ENCODE data around the gene PPM1D.

The PPM1D gene

GRCh38 chr17:60601447-60602384 lies 1.7 kb downstream of the PPM1D start (continued):
- TF ChIP-seq ZNF626 (tag by site-specific recombination; IDR thresholded peaks at IDR 0.05) (0 out of 2 replicates have a peak, but pooled peaks have one; percentile 31), ZNF184 (tag by site-specific recombination; IDR thresholded peaks at IDR 0.05) (peak; percentile 51; the same call in 1 of the 2 replicates), ZBTB20 (tag by site-specific recombination; IDR thresholded peaks at IDR 0.05) (peak; percentile 98), ZNF704 (tag by site-specific recombination; IDR thresholded peaks at IDR 0.05) (no peak), ZNF341 (tag by site-specific recombination; IDR thresholded peaks at IDR 0.05; ENCODE audit: low read depth) (no peak), ZBTB17 (tag by site-specific recombination; IDR thresholded peaks at IDR 0.05) (peak; percentile 83), ZNF561 (tag by site-specific recombination; IDR thresholded peaks at IDR 0.05; ENCODE audit: borderline replicate concordance) (peak; percentile 62), ZBTB26 (tag by site-specific recombination; optimal IDR thresholded peaks at IDR 0.05) (no peak), ZNF548 (tag by site-specific recombination; IDR thresholded peaks at IDR 0.05) (no peak), ZNF776 (tag by site-specific recombination; IDR thresholded peaks at IDR 0.05; ENCODE audit: borderline replicate concordance) (no peak), SCRT2 (tag by site-specific recombination; IDR thresholded peaks at IDR 0.05) (no peak), PRDM6 (tag by site-specific recombination; IDR thresholded peaks at IDR 0.05) (peak; percentile 94), ZNF660 (tag by site-specific recombination; IDR thresholded peaks at IDR 0.05) (peak; percentile 96), ZNF654 (tag by site-specific recombination; IDR thresholded peaks at IDR 0.05; ENCODE audit: low read depth) (no peak; the same call in none of the 2 replicates), ZNF24 (tag by site-specific recombination; IDR thresholded peaks at IDR 0.05) (0 out of 2 replicates have a peak, but pooled peaks have one; percentile 23), ZNF692 (tag by site-specific recombination; IDR thresholded peaks at IDR 0.05) (no peak), ZXDB (tag by site-specific recombination; IDR thresholded peaks at IDR 0.05) (peak; percentile 98), ZNF221 (tag by site-specific recombination; IDR thresholded peaks at IDR 0.05; ENCODE audit: borderline replicate concordance) (no peak), SP2 (tag by site-specific recombination; IDR thresholded peaks at IDR 0.05) (peak; percentile 72), YY1 (tag by site-specific recombination; IDR thresholded peaks at IDR 0.05) (no peak), ZBTB8A (tag by site-specific recombination; IDR thresholded peaks at IDR 0.05) (peak; percentile 75; the same call in 1 of the 2 replicates), ZNF449 (tag by site-specific recombination; IDR thresholded peaks at IDR 0.05) (no peak; the same call in 1 of the 2 replicates), KLF1 (tag by site-specific recombination; IDR thresholded peaks at IDR 0.05) (0 out of 2 replicates have a peak, but pooled peaks have one; percentile 17), ZNF747 (tag by site-specific recombination; IDR thresholded peaks at IDR 0.05) (no peak), ZNF140 (tag by site-specific recombination; IDR thresholded peaks at IDR 0.05) (no peak), ZNF623 (tag by site-specific recombination; IDR thresholded peaks at IDR 0.05) (0 out of 2 replicates have a peak, but pooled peaks have one; percentile 5)

All from HEK293 (cell line).